ENCODE measurements around the gene FGA. TPM values are rescaled to one million over a fixed set of nuclear protein-coding genes. Genes with fewer than 3 reads are reported as not detected.

The FGA gene
- total RNA-seq (2021; ENCODE audit: unreplicated experiment) (3.9 TPM), Bru-seq, nascent RNA (not detected), BruChase-seq, experiment 1, labeled RNA remaining after a 6-hour chase (not detected), BruChase-seq, experiment 2, labeled RNA remaining after a 2-hour chase (not detected)
- polyA plus RNA-seq (2012): not detected in 2 replicates
- long read RNA-seq: 0 reads

GRCh38 chr4:154590329-154591006, at the start of gene FGA:
TSS of gene FGA (minus strand) at chr4:154590742. CDS start at chr4:154590687, 55 bp downstream.
- no peaks in the 10 kb centered on the region for H3K9me2 ChIP-seq (ENCODE audit: insufficient read depth)
- H3K4me2 ChIP-seq (ENCODE audit: low read length): no peak within 1 kb of the TSS
- no peaks in the 10 kb centered on the region for H3K4me1 ChIP-seq (ENCODE audit: control insufficient read depth in 1 of 2, insufficient read depth in 2 of 2, low read length in 2 of 2)
- H2AFZ ChIP-seq (ENCODE audit: low read depth, low read length, poor library complexity, severe bottlenecking): no peak within 1 kb of the TSS
- ATAC-seq (no peak), DNase-seq (ENCODE audit: low read depth, low spot score) (no peak)
- intact Hi-C loops (cut with micrococcal nuclease): no loop called here
- ChIA-PET RAD21 (ENCODE audit: low non-redundant PET in 1 of 2, low total read pairs in 2 of 2, uncharacterized antibody in 2 of 2, unreplicated experiment in 2 of 2) (no interaction called here), CTCF (interaction anchor here (1.4 kb wide), 1 partner anchor 28 kb away, joined by 6 read pairs; no protein-coding TSS in a partner anchor), POLR2A (no interaction called here)
- no peaks in the 10 kb centered on the region for H3K27me3 ChIP-seq (ENCODE audit: insufficient read depth, low read length)
- no peak within 1 kb of the TSS for H3K9ac ChIP-seq (ENCODE audit: low read length)
- no peak within 1 kb of the TSS for H3K27ac ChIP-seq (ENCODE audit: low read depth, low read length)
- no peaks in the 10 kb centered on the region for H3K36me3 ChIP-seq (ENCODE audit: control insufficient read depth in 1 of 2, insufficient read depth in 2 of 2, low read length in 2 of 2)
- no peaks in the 10 kb centered on the region for H3K9me3 ChIP-seq (ENCODE audit: control insufficient read depth in 1 of 2, insufficient read depth in 1 of 2, low read depth in 1 of 2, low read length in 2 of 2)
- H3K79me2 ChIP-seq (ENCODE audit: insufficient read depth, low read length): no peaks in the 10 kb centered on the region
- no peak for TF ChIP-seq TCF7L2 (IDR thresholded peaks at IDR 0.05; ENCODE audit: borderline replicate concordance, extremely low read depth, insufficient read depth, insufficient read length)
- TF ChIP-seq SP1 (IDR thresholded peaks at IDR 0.05; ENCODE audit: low read depth): no peak
- TF ChIP-seq FOSL1 (IDR thresholded peaks at IDR 0.05; ENCODE audit: low read depth): no peak
- TF ChIP-seq ZFX (IDR thresholded peaks at IDR 0.05): no peak
- no peak for TF ChIP-seq POLR2AphosphoS5 (IDR thresholded peaks at IDR 0.05; ENCODE audit: low read depth, low read length)
- TF ChIP-seq CTCF (IDR thresholded peaks at IDR 0.05 in 2 of 3, conservative IDR thresholded peaks at IDR 0.05 in 1 of 3; ENCODE audit: borderline replicate concordance in 1 of 3, insufficient read depth in 1 of 3, low read depth in 2 of 3, low read length in 2 of 3): no peak
- no peak for TF ChIP-seq SIN3A (IDR thresholded peaks at IDR 0.05; ENCODE audit: low read depth)
- TF ChIP-seq ATF3 (IDR thresholded peaks at IDR 0.05): no peak
- no peak for TF ChIP-seq JUND (IDR thresholded peaks at IDR 0.05)
- TF ChIP-seq CEBPB (IDR thresholded peaks at IDR 0.05; ENCODE audit: low read depth): no peak
- no peak for TF ChIP-seq CBX3 (IDR thresholded peaks at IDR 0.05; ENCODE audit: low read depth)
- TF ChIP-seq ZNF274 (IDR thresholded peaks at IDR 0.05; ENCODE audit: low read depth, low read length): no peak
- no peak for TF ChIP-seq EGR1 (IDR thresholded peaks at IDR 0.05; ENCODE audit: low read depth)
- H3K4me3 ChIP-seq (replicated peaks in 1 of 2; ENCODE audit: low read depth in 1 of 2, low read length in 2 of 2): no peak within 1 kb of the TSS
- no TSS peak for BruUV-seq (replicated peaks)
- H4K20me1 ChIP-seq (ENCODE audit: insufficient read depth): no peaks in the 10 kb centered on the region
